IMR-90 (cell line): ENCODE data around the gene DRC7.

Experiments used
- CEBPB ChIP-seq: IDR thresholded peaks from 2 replicates; pipeline ENCODE4 v1.6.1; 2012; ENCODE audit warnings: low read depth, low read length, improper control_type of control experiment
- FOS ChIP-seq: fragments of 150-350 bp; IDR thresholded peaks from 2 replicates; pipeline ENCODE4 v1.6.1; 2016; ENCODE audit warnings: low read depth, low read length
- POLR2A ChIP-seq: IDR thresholded peaks from 2 replicates; pipeline ENCODE4 v1.6.1; 2012; ENCODE audit warnings: mild to moderate bottlenecking, low read depth, low read length
- RFX5 ChIP-seq: IDR thresholded peaks from 2 replicates; pipeline ENCODE4 v1.8.0; 2012; ENCODE audit warnings: low read depth, mild to moderate bottlenecking, low read length, moderate library complexity
- TF ChIP-seq, protein P1 (sequence below): conservative IDR thresholded peaks from 2 replicates; pipeline ENCODE4 v1.5.1; 2012; ENCODE audit warnings: mild to moderate bottlenecking, low read depth, low read length, improper control_type of control experiment

DNA sequence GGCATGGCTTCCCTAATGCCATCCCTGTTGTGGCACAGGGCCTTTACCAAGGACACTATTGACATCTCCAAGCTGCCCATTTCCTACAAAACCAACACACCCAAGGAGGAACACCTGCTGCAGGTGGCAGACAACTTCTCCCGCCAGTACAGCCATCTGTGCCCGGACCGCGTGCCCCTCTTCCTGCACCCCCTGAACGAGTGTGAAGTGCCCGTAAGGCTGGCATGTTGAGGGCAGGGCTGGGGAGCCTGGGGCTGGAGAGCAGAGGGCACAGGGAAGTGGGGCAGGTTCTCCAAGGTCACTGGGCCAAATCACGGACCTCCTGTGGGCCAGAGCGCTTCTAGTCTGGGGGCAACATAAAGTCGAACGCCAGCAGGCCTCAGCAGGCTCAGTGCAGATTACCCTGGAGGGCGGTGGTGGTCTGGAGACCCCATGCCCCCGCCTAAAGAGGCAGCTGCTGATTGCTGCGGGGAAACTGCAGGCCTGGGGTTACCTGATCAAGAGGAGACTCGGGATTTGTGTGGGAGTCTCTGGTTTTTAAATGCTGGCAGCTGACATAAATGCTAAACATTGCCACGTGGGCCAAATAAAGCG is 4.3 kb downstream of the DRC7 start:
- TF ChIP-seq, protein P1, sequence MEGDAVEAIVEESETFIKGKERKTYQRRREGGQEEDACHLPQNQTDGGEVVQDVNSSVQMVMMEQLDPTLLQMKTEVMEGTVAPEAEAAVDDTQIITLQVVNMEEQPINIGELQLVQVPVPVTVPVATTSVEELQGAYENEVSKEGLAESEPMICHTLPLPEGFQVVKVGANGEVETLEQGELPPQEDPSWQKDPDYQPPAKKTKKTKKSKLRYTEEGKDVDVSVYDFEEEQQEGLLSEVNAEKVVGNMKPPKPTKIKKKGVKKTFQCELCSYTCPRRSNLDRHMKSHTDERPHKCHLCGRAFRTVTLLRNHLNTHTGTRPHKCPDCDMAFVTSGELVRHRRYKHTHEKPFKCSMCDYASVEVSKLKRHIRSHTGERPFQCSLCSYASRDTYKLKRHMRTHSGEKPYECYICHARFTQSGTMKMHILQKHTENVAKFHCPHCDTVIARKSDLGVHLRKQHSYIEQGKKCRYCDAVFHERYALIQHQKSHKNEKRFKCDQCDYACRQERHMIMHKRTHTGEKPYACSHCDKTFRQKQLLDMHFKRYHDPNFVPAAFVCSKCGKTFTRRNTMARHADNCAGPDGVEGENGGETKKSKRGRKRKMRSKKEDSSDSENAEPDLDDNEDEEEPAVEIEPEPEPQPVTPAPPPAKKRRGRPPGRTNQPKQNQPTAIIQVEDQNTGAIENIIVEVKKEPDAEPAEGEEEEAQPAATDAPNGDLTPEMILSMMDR, result no peak
- no peak for TF ChIP-seq POLR2A
- TF ChIP-seq RFX5, result no peak
- TF ChIP-seq FOS, result no peak
- TF ChIP-seq CEBPB, result no peak
